ENCODE results near the gene PIAS3. TPM values are rescaled to one million over a fixed set of nuclear protein-coding genes. Genes with fewer than 3 reads are reported as not detected.
A peak's percentile ranks its signal among the peaks of the same experiment; 100 is the strongest.

Gene PIAS3
- total RNA-seq, 1 donor from 2014 or later = 14.6 TPM

GRCh38 chr1:145885738-145886287 lies 26.9 kb upstream of the PIAS3 start, which contains the start of gene ANKRD35:
Gene ANKRD35, minus strand, starts transcription at chr1:145885866. Its CDS starts 108 bp downstream, at chr1:145885758.
- H3K36me3 ChIP-seq = no peaks in the 10 kb centered on the region
- no peaks in the 10 kb centered on the region for H3K27me3 ChIP-seq (ENCODE audit: low read depth)
- peak within 1 kb of the TSS; percentile 68 for H3K27ac ChIP-seq (replicated peaks)
- peak; percentile 89 for DNase-seq
- TF ChIP-seq CTCF (IDR thresholded peaks at IDR 0.05; ENCODE audit: borderline replicate concordance) = no peak
- peak within 1 kb of the TSS; percentile 85 for H3K4me3 ChIP-seq
- intact Hi-C loops (cut with micrococcal nuclease) = no loop called here
- H3K9me3 ChIP-seq (replicated peaks) = no peaks in the 10 kb centered on the region
- H3K4me1 ChIP-seq = peaks cover 39% of the 10 kb centered on the region

GRCh38 chr1:145884675-145885074 lies 25.8 kb upstream of the PIAS3 start:
- Histone ChIP-seq H3K9me3 (replicated peaks) (no peaks in the 10 kb centered on the region), H3K4me3 (no peak overlapping the region), H3K27me3 (ENCODE audit: low read depth) (no peaks in the 10 kb centered on the region), H3K4me1 (peaks cover 28% of the 10 kb centered on the region), H3K27ac (replicated peaks) (no peak overlapping the region), H3K36me3 (no peaks in the 10 kb centered on the region)
- intact Hi-C loops (cut with micrococcal nuclease) = no loop called here
- TF ChIP-seq CTCF (IDR thresholded peaks at IDR 0.05; ENCODE audit: borderline replicate concordance) = no peak
- no peak for DNase-seq

- DNase-seq = no peak
- H3K27ac ChIP-seq (replicated peaks) = no peak overlapping the region
- no peaks in the 10 kb centered on the region for H3K27me3 ChIP-seq (ENCODE audit: low read depth)
- no peaks in the 10 kb centered on the region for H3K36me3 ChIP-seq
- no peak overlapping the region for H3K4me3 ChIP-seq
- H3K9me3 ChIP-seq (replicated peaks) = no peaks in the 10 kb centered on the region
- TF ChIP-seq CTCF (IDR thresholded peaks at IDR 0.05; ENCODE audit: borderline replicate concordance) = no peak
- intact Hi-C loops (cut with micrococcal nuclease) = no loop called here
- H3K4me1 ChIP-seq = no peaks in the 10 kb centered on the region
These were observed 20.9 kb upstream of the PIAS3 start for GRCh38 chr1:145879775-145880174.

- intact Hi-C loops (cut with micrococcal nuclease) = no loop called here
- H3K4me3 ChIP-seq = no peak overlapping the region
- no peaks in the 10 kb centered on the region for H3K4me1 ChIP-seq
- TF ChIP-seq CTCF (IDR thresholded peaks at IDR 0.05; ENCODE audit: borderline replicate concordance) = no peak
- DNase-seq = no peak
- no peak overlapping the region for H3K27ac ChIP-seq (replicated peaks)
- no peaks in the 10 kb centered on the region for H3K36me3 ChIP-seq
- H3K9me3 ChIP-seq (replicated peaks) = no peaks in the 10 kb centered on the region
- H3K27me3 ChIP-seq (ENCODE audit: low read depth) = no peaks in the 10 kb centered on the region
These were observed 19.8 kb upstream of the PIAS3 start for GRCh38 chr1:145878724-145879123.

- H3K9me3 ChIP-seq (replicated peaks) = no peaks in the 10 kb centered on the region
- peaks cover 3% of the 10 kb centered on the region for H3K4me1 ChIP-seq
- no peaks in the 10 kb centered on the region for H3K27me3 ChIP-seq (ENCODE audit: low read depth)
- intact Hi-C loops (cut with micrococcal nuclease) = no loop called here
- no peaks in the 10 kb centered on the region for H3K36me3 ChIP-seq
- DNase-seq = no peak
- H3K4me3 ChIP-seq = no peak overlapping the region
- no peak for TF ChIP-seq CTCF (IDR thresholded peaks at IDR 0.05; ENCODE audit: borderline replicate concordance)
- no peak overlapping the region for H3K27ac ChIP-seq (replicated peaks)
These were observed 19.1 kb upstream of the PIAS3 start for GRCh38 chr1:145877923-145878486.

Measured in left ventricle myocardium inferior (tissue), 1 donor.